GM12875 (cell line): ENCODE measurements around the gene KRT33B.

Experiments
- H3K4me3 ChIP-seq: one replicate; pipeline ENCODE4 v1.5.1; 2011; ENCODE audit warnings: low read depth, low read length, control low read depth
- CTCF ChIP-seq: IDR thresholded peaks from 2 replicates; pipeline ENCODE4 v1.5.1; 2011; ENCODE audit warnings: low read depth, mild to moderate bottlenecking, control low read depth, inconsistent platforms, low read length, moderate library complexity, borderline replicate concordance; ENCODE audit not compliant: insufficient read depth

The KRT33B gene

GRCh38 chr17:41369713-41370112, at the start of gene KRT33B:
TSS of gene KRT33B (minus strand) at chr17:41369813. CDS start at chr17:41369750, 63 bp downstream.
- H3K4me3 ChIP-seq: no peak within 1 kb of the TSS
- no peak for TF ChIP-seq CTCF

DNA sequence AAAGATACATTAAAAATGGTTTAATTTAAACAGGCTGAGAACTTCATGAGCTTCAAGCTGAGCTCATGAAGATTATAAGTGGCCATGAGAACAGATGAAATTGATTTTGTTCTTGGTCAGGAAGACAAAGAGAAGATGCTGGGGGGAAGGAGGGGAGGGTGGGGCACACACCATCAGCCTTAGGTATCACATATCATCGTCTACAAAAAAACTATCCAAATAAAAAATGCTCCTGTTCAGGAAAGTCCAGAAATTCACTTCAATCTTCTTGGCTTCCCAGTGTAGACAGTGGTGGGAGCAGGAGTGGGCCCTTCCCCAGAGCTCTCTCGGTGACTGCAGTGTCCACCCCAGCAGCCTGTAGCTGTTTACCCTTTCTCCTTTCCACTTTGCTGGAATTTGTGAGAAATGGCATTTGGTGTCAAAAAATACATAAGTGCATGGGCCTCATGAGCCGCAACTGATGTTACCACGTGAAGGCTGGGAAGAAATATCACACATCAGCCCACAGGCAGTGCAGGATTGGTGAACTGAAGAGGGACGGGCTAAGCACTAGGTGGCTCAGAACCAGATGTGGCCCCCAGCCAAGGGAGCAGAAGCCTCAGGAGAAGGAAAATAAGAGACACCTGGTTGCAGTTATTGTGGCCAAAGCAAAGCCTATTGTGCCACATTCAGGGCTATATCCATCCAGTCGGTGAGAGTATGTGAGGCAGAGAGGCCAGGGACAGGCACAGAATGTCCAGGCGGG, 48.7 kb upstream of the KRT33B start:
- H3K4me3 ChIP-seq: no peak overlapping the region
- TF ChIP-seq CTCF: no peak

GRCh38 chr17:41417576-41418015, 48.0 kb upstream of the KRT33B start:
- no peak overlapping the region for H3K4me3 ChIP-seq
- TF ChIP-seq CTCF: peak; percentile 64

DNA sequence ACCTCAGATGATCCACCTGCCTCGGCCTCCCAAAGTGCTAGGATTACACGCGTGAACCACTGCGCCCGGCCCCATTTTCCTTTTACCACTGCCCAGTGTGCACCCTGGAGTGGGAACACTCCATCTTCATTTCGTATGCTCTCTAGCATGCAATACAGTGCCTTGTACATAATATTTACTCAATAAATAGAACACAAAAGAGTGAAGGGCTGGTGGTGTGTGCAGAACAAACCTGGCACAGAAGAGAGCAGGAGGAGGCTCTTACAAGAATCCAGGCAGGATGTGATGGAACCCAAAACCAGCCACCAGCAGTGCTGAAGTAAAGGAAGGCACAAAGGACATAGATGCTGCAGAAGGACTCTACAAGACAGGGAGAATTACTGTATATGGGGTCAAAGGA, 47.5 kb upstream of the KRT33B start:
- no peak overlapping the region for H3K4me3 ChIP-seq
- TF ChIP-seq CTCF: no peak

DNA sequence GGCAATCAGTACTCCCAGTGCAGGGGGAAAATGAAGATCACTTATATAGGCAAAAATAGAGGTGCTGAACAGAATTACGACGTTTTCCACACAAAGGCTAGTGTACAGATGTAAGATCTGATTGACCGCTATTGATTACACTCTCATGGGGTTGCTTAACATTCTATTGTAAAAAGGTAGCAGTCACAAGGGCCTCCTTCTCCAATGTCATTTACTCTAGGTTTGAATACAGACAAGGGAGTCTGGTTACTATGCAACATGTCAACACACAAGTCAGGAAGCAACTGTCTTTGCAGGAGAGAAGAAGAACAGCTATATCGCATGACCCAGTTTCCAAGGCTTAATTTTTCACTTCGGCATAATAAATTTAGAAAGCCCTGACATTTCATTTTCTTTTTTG, 46.9 kb upstream of the KRT33B start:
- H3K4me3 ChIP-seq: no peak overlapping the region
- TF ChIP-seq CTCF: no peak

DNA sequence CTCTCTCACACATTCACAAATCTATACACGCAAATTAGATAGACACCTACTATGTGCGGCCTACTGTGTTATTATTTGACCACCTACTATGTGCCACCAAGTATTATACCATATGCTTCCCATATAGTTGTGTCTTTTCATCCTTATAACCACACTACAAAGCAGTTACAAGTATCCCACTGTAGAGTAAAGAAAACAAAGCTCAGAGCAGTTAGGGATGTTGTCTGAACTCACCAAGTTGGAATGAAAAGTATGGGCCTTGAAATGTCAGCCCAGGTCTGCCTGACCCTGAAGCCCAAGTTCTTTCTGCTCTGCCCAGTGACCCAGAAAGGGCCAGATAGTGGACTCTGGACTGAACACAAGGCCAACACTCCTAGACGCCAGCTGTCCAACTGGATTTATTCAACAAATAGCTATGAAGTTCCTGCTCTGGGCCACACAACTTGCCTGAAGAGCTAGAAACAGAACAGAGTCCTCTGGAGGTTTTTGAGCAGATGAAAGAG, 46.3 kb upstream of the KRT33B start:
- H3K4me3 ChIP-seq: no peak overlapping the region
- TF ChIP-seq CTCF: no peak

GRCh38 chr17:41415411-41415810, 45.8 kb upstream of the KRT33B start:
- no peak for TF ChIP-seq CTCF
- H3K4me3 ChIP-seq: no peak overlapping the region
